HG02642 (cell line): ENCODE results near the gene BIRC6.
"Not testable (repeated sequence)": the region's sequence is repeated elsewhere in the genome, so short reads cannot be mapped to it uniquely, and the experiment has no call there.

ENCODE experiments used
- ATAC-seq: cut with Tn5 transposase; IDR thresholded peaks from one replicate; pipeline ENCODE4 v1.9.1; 2021; ENCODE audit warnings: mild to moderate bottlenecking; ENCODE audit not compliant: unreplicated experiment, poor library complexity

The BIRC6 gene

GRCh38 chr2:32591669-32592463 is 235.0 kb downstream of the BIRC6 start:
- ATAC-seq = peak; percentile 72

GRCh38 chr2:32594573-32594972 is 237.8 kb downstream of the BIRC6 start:
- no peak for ATAC-seq

GRCh38 chr2:32611366-32611765 is 254.5 kb downstream of the BIRC6 start:
- no peak for ATAC-seq

GRCh38 chr2:32611771-32612170 is 254.9 kb downstream of the BIRC6 start:
- ATAC-seq = no peak

GRCh38 chr2:32614084-32614483 is 257.3 kb downstream of the BIRC6 start:
- ATAC-seq = no peak

- no peak for ATAC-seq
Measured at GRCh38 chr2:32617599-32618189, 260.9 kb downstream of the BIRC6 start.

- ATAC-seq = no peak
Measured at GRCh38 chr2:32622570-32623310, 265.9 kb downstream of the BIRC6 start.

- no peak for ATAC-seq
Measured at GRCh38 chr2:32623311-32623706, 266.5 kb downstream of the BIRC6 start.

- no peak for ATAC-seq
Measured at GRCh38 chr2:32624812-32625211, 268.0 kb downstream of the BIRC6 start.

GRCh38 chr2:32626639-32627221 is 269.9 kb downstream of the BIRC6 start:
- ATAC-seq = no peak

- ATAC-seq = peak; percentile 41
Measured at GRCh38 chr2:32627441-32627813, 270.6 kb downstream of the BIRC6 start.

GRCh38 chr2:32627814-32628579 is 271.2 kb downstream of the BIRC6 start, which contains the start of gene TTC27:
TSS of gene TTC27 (plus strand) at chr2:32628050. CDS start at chr2:32628293, 243 bp downstream.
- ATAC-seq = peak; percentile 100

GRCh38 chr2:32632089-32632488 is 275.3 kb downstream of the BIRC6 start:
- no peak for ATAC-seq

GRCh38 chr2:32633040-32633439 is 276.2 kb downstream of the BIRC6 start:
- no peak for ATAC-seq

- not testable (repeated sequence) for ATAC-seq
Measured at GRCh38 chr2:32638548-32638947, 281.7 kb downstream of the BIRC6 start.

GRCh38 chr2:32641180-32641579 is 284.4 kb downstream of the BIRC6 start:
- ATAC-seq = no peak

GRCh38 chr2:32647180-32647651 is 290.4 kb downstream of the BIRC6 start:
- ATAC-seq = no peak

- no peak for ATAC-seq
Measured at GRCh38 chr2:32652555-32653209, 295.9 kb downstream of the BIRC6 start.

- ATAC-seq = no peak
Measured at GRCh38 chr2:32656069-32656468, 299.2 kb downstream of the BIRC6 start.
